ENCODE results near the gene PRKCE. TPM values are rescaled to one million over a fixed set of nuclear protein-coding genes. Genes with fewer than 3 reads are reported as not detected.

PRKCE gene
- total RNA-seq, 1 experiment from 2014 or later = 1.3 TPM

DNA sequence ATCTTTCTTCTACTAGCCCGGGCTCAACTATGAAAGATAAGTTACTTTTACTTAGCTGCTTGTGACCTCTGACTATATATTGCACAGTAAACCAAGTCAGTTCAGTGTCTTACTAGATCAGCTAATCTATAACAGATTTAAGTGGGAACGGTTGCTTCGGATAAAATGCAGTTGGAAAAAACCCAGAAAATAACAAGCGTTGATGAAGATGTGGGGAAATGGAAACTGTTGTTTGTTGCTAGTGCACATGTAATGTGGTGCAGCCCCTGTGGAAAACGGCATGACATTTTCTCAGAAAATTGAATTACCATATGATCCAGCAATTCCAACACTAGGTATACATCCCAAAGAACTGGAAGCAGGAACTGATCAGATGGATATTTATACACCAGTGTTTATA lies 248.5 kb downstream of the PRKCE start:
- no peak overlapping the region for H3K4ac ChIP-seq (ENCODE audit: low read depth, low read length)
- no peak overlapping the region for H4K8ac ChIP-seq (replicated peaks; ENCODE audit: insufficient read length, low read depth, low read length)
- H3K4me1 ChIP-seq (ENCODE audit: insufficient read depth, low read length) = no peaks in the 10 kb centered on the region
- no peak overlapping the region for H3T11ph ChIP-seq (ENCODE audit: low read length)
- H4K20me1 ChIP-seq (ENCODE audit: control insufficient read depth, insufficient read depth, insufficient read length) = no peaks in the 10 kb centered on the region
- H4K5ac ChIP-seq (ENCODE audit: insufficient read length, low read depth, low read length) = no peak overlapping the region
- H3K4me1 Mint-ChIP-seq = peaks cover 0 to 4% of the 10 kb centered on the region in 2 experiments; a peak in 2 of 4 replicates
- no peak overlapping the region for H3K9ac ChIP-seq (ENCODE audit: extremely low read depth, insufficient read length, low read length)
- no peak overlapping the region for H3K56ac ChIP-seq (ENCODE audit: insufficient read length, low read depth, low read length)
- no peak overlapping the region for H2BK15ac ChIP-seq (ENCODE audit: low read depth, low read length)
- no peaks in the 10 kb centered on the region for H3K9me3 ChIP-seq (ENCODE audit: control insufficient read depth, low read depth, low read length)
- no CpG with 5 or more reads among the region's 5 CpGs for WGBS (ENCODE audit: extremely low coverage, insufficient read length, low lambda C conversion rate)
- H3K27ac Mint-ChIP-seq = no peak overlapping the region
- H2AFZ ChIP-seq (ENCODE audit: low read length) = no peak overlapping the region
- H3K79me2 ChIP-seq (ENCODE audit: insufficient read depth, low read length) = no peaks in the 10 kb centered on the region
- no peak overlapping the region for H3K4me2 ChIP-seq (ENCODE audit: insufficient read depth, insufficient read length, low read length)
- no peaks in the 10 kb centered on the region for H3K27me3 Mint-ChIP-seq (ENCODE audit: low read depth)
- no peak overlapping the region for H2BK20ac ChIP-seq (ENCODE audit: low read depth, low read length, poor library complexity, severe bottlenecking)
- no peaks in the 10 kb centered on the region for H3K9me3 Mint-ChIP-seq
- H3K4me3 Mint-ChIP-seq = no peak overlapping the region
- H2BK5ac ChIP-seq (ENCODE audit: insufficient read length, low read length) = no peak overlapping the region
- no peak overlapping the region for H2AK5ac ChIP-seq (ENCODE audit: insufficient read length, low read length)
- no peak overlapping the region for H3K18ac ChIP-seq (ENCODE audit: insufficient read length, low read depth, low read length)
- H3K79me1 ChIP-seq (ENCODE audit: insufficient read depth, low read depth, low read length, poor library complexity, severe bottlenecking) = no peaks in the 10 kb centered on the region
- H4K91ac ChIP-seq (ENCODE audit: insufficient read length, low read depth, low read length) = no peak overlapping the region
- H3K23ac ChIP-seq (ENCODE audit: insufficient read length, low read depth, low read length) = no peak overlapping the region
- H2BK12ac ChIP-seq (ENCODE audit: insufficient read length, low read depth, low read length) = no peak overlapping the region
- no peaks in the 10 kb centered on the region for H3K23me2 ChIP-seq (ENCODE audit: insufficient read length, low read depth, low read length, poor library complexity, severe bottlenecking)
- H3K27me3 ChIP-seq (ENCODE audit: insufficient read depth, low read length) = no peaks in the 10 kb centered on the region
- no peak overlapping the region for H2BK120ac ChIP-seq (ENCODE audit: low read depth, low read length, poor library complexity, severe bottlenecking)
- TF ChIP-seq CTCF (conservative IDR thresholded peaks at IDR 0.05) = no peak
- no peak for DNase-seq
- H3K36me3 Mint-ChIP-seq (ENCODE audit: insufficient read depth in 1 of 3, low read depth in 3 of 3) = no peaks in the 10 kb centered on the region
- H3K14ac ChIP-seq (ENCODE audit: insufficient read depth, low read length) = no peak overlapping the region
- no peak overlapping the region for H3K27ac ChIP-seq (ENCODE audit: insufficient read length, low read depth, low read length)
